ENCODE results near the gene SLC26A4. TPM values are rescaled to one million over a fixed set of nuclear protein-coding genes. Genes with fewer than 3 reads are reported as not detected.
A peak's percentile ranks its signal among the peaks of the same experiment; 100 is the strongest.

The SLC26A4 gene
- total and polyA plus RNA-seq, 9 of the 15 experiments (the other 6 are each of a cell fraction or from before 2014, with no cell fraction given) = 0.09 to 1.2 (median 0.33) TPM

- TF ChIP-seq ZNF778 (CRISPR knock-in tag; IDR thresholded peaks at IDR 0.05) (no peak), SREBF1 (IDR thresholded peaks at IDR 0.05; ENCODE audit: borderline replicate concordance, low read depth, low read length) (peak; percentile 65; the same call in 1 of the 2 replicates), SIX5 (IDR thresholded peaks at IDR 0.05; ENCODE audit: borderline replicate concordance in 1 of 2, insufficient read depth in 1 of 2, low read depth in 1 of 2, low read length in 2 of 2) (peak; percentile 72 to 77), GABPB1 (CRISPR knock-in tag; IDR thresholded peaks at IDR 0.05) (peak; percentile 94), L3MBTL2 (IDR thresholded peaks at IDR 0.05) (peak; percentile 86), FOXA1 (IDR thresholded peaks at IDR 0.05; ENCODE audit: borderline replicate concordance) (no peak), LARP7 (IDR thresholded peaks at IDR 0.05) (no peak), ZNF140 (CRISPR knock-in tag; IDR thresholded peaks at IDR 0.05) (no peak), ASH1L (IDR thresholded peaks at IDR 0.05; ENCODE audit: borderline replicate concordance, low read depth, partially characterized antibody) (peak; percentile 81), RFX1 (IDR thresholded peaks at IDR 0.05) (peak; percentile 32), GTF2B (IDR thresholded peaks at IDR 0.05; ENCODE audit: extremely low read depth, insufficient read length) (peak; percentile 63), RBFOX2 (IDR thresholded peaks at IDR 0.05; ENCODE audit: low read depth, low read length) (peak; percentile 97), ZNF253 (CRISPR knock-in tag; conservative IDR thresholded peaks at IDR 0.05) (no peak), ZNF277 (CRISPR knock-in tag; IDR thresholded peaks at IDR 0.05; ENCODE audit: borderline replicate concordance) (no peak), ZNF174 (CRISPR knock-in tag; IDR thresholded peaks at IDR 0.05) (no peak), HMG20B (CRISPR knock-in tag; IDR thresholded peaks at IDR 0.05) (no peak), MAFF (IDR thresholded peaks at IDR 0.05; ENCODE audit: low read length) (peak; percentile 2; the same call in 1 of the 2 replicates), BMI1 (IDR thresholded peaks at IDR 0.05; ENCODE audit: low read length) (no peak; the same call in 1 of the 2 replicates), ZBTB7A (IDR thresholded peaks at IDR 0.05; ENCODE audit: borderline replicate concordance, control insufficient read depth, low read depth, low read length) (peak; percentile 99), FOXP1 (CRISPR knock-in tag; IDR thresholded peaks at IDR 0.05) (peak; percentile 99; the same call in 1 of the 2 replicates), FOXP4 (CRISPR knock-in tag; IDR thresholded peaks at IDR 0.05; ENCODE audit: borderline replicate concordance) (peak; percentile 98; the same call in 1 of the 2 replicates), CREB1 (IDR thresholded peaks at IDR 0.05) (peak; percentile 69), CREB1 (CRISPR knock-in tag; IDR thresholded peaks at IDR 0.05) (peak; percentile 65), RCOR1 (IDR thresholded peaks at IDR 0.05; ENCODE audit: borderline replicate concordance in 1 of 2, low read depth in 2 of 2, low read length in 2 of 2) (peak; percentile 2 to 80; a peak in 2 of 4 replicates), ZBED1 (IDR thresholded peaks at IDR 0.05) (0 out of 2 replicates have a peak, but pooled peaks have one; percentile 48), MCM2 (IDR thresholded peaks at IDR 0.05; ENCODE audit: low read depth) (no peak), ATF7 (IDR thresholded peaks at IDR 0.05) (peak; percentile 89)
These were observed 83.1 kb downstream of the SLC26A4 start, which contains the start of gene CBLL1 (continued) for GRCh38 chr7:107743567-107744344.
